PC-3 (cell line): ENCODE measurements around the gene ALOXE3.

Source experiments
- CTCF ChIP-seq: fragments of 300-600 bp; sonication (generic); conservative IDR thresholded peaks from 2 replicates; pipeline ENCODE4 v1.5.1; 2017; ENCODE audit warnings: antibody characterized with exemption, low read depth, mild to moderate bottlenecking, low read length
- EZH2phosphoT487 ChIP-seq: fragments of 300-600 bp; sonication (generic); IDR thresholded peaks from 2 replicates; pipeline ENCODE4 v1.6.1; 2018; ENCODE audit warnings: mild to moderate bottlenecking, antibody characterized with exemption, low read length, borderline replicate concordance

GRCh38 chr17:8048736-8049135 is 69.6 kb downstream of the ALOXE3 start:
- TF ChIP-seq CTCF (no peak), EZH2phosphoT487 (no peak)
